ENCODE data around the gene MAGI2.

DNA sequence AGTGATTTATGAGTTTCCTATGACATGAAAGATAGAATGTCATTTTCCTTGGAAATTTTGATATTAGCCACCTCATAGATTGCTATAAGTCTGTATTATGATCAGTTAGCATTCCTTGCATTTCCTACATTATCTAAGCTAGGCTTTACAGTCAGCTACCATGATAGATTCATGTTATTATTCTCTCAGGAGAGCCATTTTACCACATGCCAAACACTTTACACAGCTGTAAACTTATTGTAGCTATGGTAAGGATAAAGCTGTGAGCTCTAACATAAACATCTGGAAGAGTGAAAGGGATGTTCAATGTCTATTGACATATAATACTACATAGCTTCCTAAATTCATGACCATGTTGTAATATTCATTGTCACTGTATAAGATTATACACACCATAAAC lies 1046.9 kb downstream of the MAGI2 start:
- no peak for TF ChIP-seq POLR2A (IDR thresholded peaks at IDR 0.05)
- TF ChIP-seq, protein P1, sequence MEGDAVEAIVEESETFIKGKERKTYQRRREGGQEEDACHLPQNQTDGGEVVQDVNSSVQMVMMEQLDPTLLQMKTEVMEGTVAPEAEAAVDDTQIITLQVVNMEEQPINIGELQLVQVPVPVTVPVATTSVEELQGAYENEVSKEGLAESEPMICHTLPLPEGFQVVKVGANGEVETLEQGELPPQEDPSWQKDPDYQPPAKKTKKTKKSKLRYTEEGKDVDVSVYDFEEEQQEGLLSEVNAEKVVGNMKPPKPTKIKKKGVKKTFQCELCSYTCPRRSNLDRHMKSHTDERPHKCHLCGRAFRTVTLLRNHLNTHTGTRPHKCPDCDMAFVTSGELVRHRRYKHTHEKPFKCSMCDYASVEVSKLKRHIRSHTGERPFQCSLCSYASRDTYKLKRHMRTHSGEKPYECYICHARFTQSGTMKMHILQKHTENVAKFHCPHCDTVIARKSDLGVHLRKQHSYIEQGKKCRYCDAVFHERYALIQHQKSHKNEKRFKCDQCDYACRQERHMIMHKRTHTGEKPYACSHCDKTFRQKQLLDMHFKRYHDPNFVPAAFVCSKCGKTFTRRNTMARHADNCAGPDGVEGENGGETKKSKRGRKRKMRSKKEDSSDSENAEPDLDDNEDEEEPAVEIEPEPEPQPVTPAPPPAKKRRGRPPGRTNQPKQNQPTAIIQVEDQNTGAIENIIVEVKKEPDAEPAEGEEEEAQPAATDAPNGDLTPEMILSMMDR (IDR thresholded peaks at IDR 0.05 in 4 of 5, conservative IDR thresholded peaks at IDR 0.05 in 1 of 5), result no peak
